Measurements from ENCODE around the gene LRRC8C.

Gene LRRC8C

DNA sequence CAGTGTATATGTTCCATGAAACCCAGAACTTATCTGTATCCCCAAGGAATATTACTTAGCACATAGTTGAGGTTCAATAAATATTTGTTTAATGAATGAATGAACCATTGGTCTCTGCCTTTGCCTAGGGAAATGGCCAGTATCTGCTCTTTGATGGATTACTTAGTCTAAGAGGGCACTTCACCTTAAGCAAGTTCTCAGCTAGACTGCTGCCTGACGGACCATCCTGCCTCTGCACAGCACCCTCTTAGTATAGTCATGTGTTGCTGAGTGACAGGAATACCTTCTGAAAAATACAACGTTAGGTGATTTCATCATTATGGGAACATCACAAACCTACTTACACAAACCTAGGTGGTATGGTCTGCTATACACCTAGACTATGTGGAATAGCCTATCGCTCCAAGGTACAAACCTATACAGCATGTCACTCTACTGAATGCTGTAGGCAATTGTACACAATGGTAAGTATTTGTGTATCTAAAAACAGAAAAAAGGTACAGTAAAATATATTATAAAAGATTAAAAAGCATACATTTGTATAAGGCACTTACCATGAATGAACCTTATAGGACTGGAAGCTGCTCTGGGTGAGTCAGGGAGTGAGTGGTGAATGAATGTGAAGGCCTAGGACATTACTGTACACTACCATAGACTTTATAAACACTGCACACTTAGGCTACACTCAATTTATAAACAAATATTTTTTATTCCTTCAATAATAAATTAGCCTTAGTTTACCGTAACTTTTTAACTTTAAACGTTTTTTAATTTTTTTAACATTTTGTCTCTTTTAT, 104.2 kb downstream of the LRRC8C start:
- DNase-seq, result no peak

- peak; percentile 23 for DNase-seq
These were observed 105.1 kb downstream of the LRRC8C start for GRCh38 chr1:89737985-89738510.

- DNase-seq, result peak; percentile 73
These were observed 106.3 kb downstream of the LRRC8C start for GRCh38 chr1:89739013-89739843.

- DNase-seq, result peak; percentile 31
These were observed 106.9 kb downstream of the LRRC8C start for GRCh38 chr1:89739844-89740216.

GRCh38 chr1:89743788-89744187, 110.9 kb downstream of the LRRC8C start:
- DNase-seq, result no peak

GRCh38 chr1:89746424-89747149, 113.7 kb downstream of the LRRC8C start:
- DNase-seq, result no peak

DNA sequence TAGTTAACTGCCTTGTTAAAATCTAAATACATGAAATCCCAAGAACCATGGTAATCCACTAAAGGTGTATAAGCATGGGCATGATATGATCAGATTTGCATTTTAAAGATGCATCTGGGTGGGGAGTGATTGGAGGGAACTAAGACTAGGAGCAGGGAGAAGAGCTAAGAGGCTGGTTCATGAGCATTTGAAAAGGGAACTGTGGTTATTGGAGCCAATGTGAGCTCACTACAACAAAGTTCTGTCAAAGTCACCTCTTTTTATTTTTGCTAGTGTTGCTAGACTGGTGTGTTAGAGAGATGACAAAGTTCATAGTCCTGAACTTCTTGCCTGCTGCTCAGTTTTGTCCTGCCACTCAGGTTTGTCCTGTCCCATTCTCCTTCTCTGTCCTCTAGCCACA, 120.8 kb downstream of the LRRC8C start:
- DNase-seq, result no peak

GRCh38 chr1:89754518-89754917, 121.6 kb downstream of the LRRC8C start:
- DNase-seq, result peak; percentile 23

- no peak for DNase-seq
These were observed 122.7 kb downstream of the LRRC8C start for GRCh38 chr1:89755591-89755990.

GRCh38 chr1:89757532-89757931, 124.6 kb downstream of the LRRC8C start:
- peak; percentile 52 for DNase-seq

- no peak for DNase-seq
These were observed 125.2 kb downstream of the LRRC8C start for GRCh38 chr1:89758156-89758555.

DNA sequence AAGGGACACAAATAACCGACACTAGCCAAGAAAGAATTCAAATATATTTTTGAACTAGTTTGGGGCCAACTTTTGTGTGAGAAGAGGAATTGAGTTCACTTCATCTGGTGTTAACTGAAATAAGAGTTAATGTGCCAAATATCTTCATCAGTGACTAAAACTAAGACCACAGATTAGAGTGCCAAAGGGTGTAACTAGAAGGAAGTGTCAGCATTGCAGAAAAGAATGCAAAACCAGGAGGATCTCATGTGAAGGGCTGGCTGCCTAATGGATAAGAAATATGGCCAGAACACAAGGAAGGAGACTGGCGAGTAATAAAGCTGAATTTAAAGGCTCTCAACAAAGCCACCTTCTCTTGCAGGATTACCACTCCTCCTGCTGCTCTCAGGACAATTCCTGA, 126.1 kb downstream of the LRRC8C start:
- DNase-seq, result no peak

- no peak for DNase-seq
These were observed 127.6 kb downstream of the LRRC8C start for GRCh38 chr1:89760496-89760895.

GRCh38 chr1:89761338-89761737, 128.4 kb downstream of the LRRC8C start:
- DNase-seq, result no peak

- no peak for DNase-seq
These were observed 129.0 kb downstream of the LRRC8C start for GRCh38 chr1:89761901-89762300.

- peak; percentile 37 for DNase-seq
These were observed 129.5 kb downstream of the LRRC8C start for GRCh38 chr1:89762386-89762778.

DNA sequence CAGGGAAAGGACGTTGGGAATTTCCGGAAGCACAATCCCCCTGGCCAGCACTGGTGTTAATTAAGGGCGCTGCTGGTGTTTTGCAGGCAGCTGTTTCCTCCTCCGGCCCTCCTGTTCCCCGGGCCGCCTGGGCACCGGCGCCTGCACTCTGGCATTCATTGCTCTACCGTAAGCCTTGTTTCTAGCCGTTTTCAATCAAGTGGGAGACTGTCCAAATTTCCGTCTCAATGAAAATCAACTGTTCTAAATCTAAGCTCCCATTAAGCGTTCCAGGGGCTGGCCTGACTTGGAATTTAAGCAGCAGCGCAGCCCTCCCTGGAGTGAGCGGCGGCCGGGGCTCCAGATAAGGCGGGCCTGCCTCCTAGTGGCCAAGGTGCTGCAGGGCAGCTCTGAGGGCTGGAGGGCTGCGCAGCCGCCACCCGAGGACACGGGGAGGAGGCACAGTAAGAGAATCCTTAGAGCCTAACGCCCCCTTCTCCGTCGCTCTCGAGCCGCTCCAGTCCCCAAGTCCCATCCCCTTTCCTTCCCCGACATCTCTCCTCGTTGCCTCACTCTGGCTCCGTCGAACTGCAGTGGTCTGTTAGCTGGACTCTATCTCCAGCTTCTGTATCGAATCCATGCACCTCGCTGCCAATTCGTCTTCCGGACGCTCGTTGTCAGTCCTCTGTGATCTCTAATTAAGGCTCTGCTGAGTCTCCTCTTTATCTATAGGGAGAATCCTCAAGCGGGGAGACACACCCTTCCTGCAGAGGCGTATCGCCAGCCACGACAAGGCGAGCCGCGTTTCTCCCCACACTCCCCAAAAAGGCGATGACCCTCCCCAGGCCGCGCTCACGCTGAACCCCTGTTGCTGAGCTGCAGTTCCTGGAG, 130.1 kb downstream of the LRRC8C start:
- DNase-seq, result peak; percentile 85

DNA sequence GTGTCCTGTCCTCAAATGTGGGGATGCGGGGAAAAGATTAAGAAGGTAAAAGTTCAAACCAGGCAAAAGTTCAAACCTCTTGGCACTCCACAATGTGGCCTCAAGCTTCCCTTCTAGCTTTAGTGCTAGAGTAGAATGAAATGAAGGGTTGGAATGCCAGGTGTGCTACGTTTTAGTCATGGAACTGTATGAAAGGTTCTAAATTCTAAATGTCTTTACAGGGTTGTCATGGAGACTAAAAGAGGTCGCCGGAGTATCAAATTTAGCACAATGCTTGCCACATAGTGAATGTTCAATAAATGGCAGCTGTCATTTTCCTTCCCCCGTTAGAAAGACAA, 130.7 kb downstream of the LRRC8C start:
- DNase-seq, result no peak

DNA sequence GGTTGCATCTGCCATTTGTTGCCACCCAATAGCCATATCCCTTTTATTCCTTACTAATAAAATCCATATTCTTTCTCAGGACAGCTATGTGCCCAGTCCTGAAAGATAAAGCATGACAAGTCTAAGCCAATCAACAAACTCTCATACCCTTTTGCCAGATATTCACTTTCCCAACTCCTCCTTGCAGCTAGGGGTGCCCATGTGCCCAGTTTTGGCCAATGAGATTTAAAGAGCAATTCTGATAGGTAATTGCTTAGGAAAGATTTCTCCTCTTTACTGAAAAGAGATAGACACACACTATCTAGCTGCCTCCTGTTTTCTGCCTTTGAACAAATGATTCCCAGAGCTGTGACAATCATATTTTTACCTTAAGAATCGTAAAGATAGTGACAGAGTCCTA, 132.9 kb downstream of the LRRC8C start:
- no peak for DNase-seq

DNA sequence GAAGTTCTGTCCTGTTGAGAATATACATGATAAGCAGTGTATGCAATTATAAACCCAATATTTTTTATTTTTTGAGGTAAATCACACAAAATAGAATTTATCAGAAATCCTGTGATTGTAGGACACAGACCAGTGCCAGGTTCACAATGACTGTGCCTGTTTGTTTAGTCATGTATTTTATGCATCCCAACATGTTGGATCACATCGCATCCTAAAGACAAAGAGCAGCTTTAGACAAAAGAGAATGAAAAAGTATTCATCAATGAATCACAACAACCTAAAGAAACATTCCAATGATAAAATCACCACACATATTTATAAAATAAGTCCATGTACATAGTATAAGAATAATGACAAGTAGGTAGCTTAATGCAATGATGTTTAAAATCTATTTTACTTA, 134.7 kb downstream of the LRRC8C start:
- DNase-seq, result no peak

Data from CD4-positive, alpha-beta T cell treated with Interleukin-4 for 4 hours (primary cell).